ENCODE data around the gene NLK.
"Not testable (repeated sequence)": the region's sequence is repeated elsewhere in the genome, so short reads cannot be mapped to it uniquely, and the experiment has no call there.

Gene NLK

DNA sequence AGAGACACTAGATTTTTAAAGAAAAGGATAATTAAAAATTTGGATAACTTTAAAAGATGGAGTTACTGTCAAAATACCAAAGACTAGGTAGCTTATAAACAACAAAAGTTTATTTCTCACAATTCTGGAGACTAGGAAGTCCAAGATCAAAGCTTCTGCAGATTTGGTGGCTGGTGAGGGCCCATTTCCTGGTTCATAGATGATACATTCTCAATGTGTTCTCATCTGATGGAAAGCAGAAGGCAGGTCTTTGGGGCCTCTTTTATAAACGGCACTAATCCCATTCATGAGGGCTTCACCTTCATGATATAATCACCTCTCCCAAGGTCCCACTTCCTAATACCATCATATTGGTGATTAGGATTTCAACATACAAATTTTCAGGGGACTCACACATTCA lies 33.7 kb downstream of the NLK start:
- no peak for DNase-seq

- not testable (repeated sequence) for DNase-seq
Observed at GRCh38 chr17:28077140-28077539, 34.7 kb downstream of the NLK start.

GRCh38 chr17:28078341-28079229 lies 36.1 kb downstream of the NLK start:
- DNase-seq, result no peak

DNA sequence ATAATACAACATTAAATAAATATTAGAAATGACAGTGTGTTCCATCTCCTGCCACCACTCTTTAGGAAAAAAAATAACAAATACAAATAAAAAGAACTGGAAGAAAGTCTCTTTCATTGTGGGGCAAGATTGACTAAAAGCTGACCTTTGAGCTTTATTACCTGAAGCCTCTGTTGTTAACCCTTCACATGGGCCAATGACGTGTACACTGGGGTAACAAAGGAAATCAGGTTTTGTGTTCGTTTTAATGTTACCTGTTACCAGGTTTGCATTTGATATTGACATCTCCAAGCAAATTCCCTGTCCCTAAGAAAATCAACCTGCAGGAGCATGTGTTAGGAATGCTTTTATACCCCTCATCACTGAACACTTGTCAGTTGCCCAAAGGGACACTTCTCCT lies 39.0 kb downstream of the NLK start:
- DNase-seq, result no peak

DNA sequence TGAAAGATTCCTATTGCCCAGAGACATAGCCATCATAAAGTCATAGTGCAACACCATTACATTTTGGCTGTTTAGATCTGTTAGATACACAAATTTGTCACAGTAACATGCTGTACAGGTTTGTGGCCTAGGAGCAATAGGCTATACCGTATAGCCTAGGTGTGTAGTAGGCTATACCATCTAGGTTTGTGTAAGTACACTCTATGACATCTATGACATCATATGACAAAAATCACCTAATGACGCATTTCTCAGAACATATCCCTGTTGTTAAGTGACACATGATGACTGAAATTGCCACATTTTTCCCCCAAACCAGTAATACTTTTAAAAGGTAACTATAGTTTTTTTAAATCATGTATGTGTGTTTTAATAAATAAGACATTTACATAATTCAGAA lies 43.3 kb downstream of the NLK start:
- DNase-seq, result no peak

DNA sequence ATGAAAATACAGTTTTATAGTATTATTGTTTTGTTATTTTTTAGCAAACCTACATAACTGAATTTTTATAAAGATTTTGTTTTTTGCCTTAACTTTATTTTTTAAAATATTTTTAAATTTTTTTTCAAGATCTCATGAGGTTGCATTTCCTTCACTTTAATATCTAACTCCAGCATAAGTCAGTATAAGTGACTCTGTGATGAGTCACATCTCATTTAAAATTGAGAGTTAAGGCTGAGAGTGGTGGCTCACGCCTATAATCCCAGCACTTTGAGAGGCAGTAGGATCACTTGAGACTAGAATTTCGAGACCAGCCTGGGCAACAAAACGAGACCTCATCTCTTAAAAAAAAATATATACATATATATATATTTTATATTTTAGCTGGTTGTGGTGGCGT lies 44.0 kb downstream of the NLK start:
- no peak for DNase-seq

- no peak for DNase-seq
Observed at GRCh38 chr17:28087743-28088142, 45.3 kb downstream of the NLK start.

GRCh38 chr17:28090551-28090950 lies 48.1 kb downstream of the NLK start:
- DNase-seq, result no peak

- no peak for DNase-seq
Observed at GRCh38 chr17:28092088-28092487, 49.6 kb downstream of the NLK start.

DNA sequence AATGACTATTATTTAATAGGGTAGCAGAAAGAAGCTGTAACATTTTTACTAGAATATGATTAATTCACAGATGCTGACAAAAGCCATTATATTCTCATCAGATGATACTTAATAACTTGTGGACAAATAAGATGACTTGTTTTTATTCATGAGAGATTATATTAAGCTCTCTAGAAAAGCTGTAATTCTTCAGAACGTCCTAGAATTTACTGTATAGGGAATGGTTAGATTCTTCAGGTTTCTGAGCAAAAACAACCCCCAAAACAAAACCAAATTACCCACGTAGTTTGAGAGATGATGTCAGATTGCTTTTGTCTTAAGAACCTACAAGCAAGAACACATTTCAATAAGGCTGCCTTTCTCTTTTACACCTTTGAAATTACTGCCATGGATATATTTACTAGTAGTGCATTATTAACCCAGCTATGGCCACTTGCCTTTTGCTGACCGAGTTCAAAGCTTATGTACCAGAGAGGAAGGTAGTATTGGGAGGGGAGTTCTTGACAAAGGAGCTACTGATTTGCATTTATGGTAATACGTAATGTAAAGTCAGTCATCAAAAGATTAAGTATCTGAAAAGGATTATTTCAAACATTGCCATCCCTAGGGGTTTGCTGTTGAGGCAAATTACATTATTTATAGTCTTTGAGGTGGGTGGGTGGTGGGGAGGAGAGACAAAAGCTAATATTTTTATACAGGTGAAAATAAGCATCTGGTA lies 51.7 kb downstream of the NLK start:
- DNase-seq, result no peak

DNA sequence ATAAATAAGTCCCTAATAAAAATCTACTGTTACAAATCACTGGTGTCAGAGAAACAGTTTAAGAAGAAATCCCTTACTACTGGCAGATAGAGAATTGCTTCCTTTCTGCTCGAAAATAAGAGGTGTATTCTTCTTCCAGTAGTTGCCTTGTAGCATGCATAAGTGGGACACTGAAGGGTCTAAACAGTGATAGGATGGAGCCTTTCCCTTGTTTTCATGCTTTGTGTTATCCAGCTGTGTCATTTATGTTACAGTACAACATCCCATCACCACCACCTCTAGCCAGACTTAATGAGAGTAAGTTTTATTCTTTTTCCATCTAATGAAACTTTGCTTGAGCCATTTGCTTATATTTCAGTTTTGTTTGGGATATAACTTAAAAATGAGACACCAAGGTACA lies 54.3 kb downstream of the NLK start:
- no peak for DNase-seq

DNA sequence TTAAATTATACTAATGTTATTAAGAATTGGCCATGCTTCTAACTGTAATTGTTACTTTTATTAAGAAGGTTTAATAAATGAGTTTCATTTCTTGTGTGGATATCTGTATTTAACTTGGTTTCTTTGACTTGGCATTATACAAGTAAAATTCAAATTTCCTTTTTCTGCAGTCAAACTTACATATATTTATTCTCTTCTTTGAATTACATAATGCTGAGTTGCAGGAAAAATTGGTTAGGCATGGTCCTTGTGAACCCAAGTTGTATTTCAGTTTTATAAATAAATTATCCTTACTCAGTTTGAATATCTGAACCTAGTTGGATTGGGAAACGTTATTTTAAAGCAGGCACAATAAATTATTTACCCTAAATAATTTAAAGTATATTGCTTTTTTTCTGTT lies 54.8 kb downstream of the NLK start:
- DNase-seq, result no peak

GRCh38 chr17:28097901-28098300 lies 55.4 kb downstream of the NLK start:
- DNase-seq, result no peak

DNA sequence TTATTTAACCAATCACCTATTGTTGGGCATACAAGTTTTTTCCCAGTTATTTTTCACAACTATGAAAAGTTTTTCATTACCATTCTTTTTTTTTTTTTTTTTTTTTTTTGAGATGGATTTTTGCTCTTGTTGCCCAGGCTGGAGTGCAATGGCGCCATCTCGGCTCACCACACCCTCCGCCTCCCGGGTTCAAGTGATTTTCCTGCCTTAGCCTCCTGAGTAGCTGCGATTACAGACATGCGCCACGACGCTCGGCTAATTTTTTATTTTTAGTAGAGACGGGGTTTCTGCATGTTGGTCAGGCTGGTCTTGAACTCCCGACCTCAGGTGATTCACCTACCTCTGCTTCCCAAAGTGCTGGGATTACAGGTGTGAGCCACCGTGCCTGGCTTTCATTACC lies 56.1 kb downstream of the NLK start:
- DNase-seq, result not testable (repeated sequence)

DNA sequence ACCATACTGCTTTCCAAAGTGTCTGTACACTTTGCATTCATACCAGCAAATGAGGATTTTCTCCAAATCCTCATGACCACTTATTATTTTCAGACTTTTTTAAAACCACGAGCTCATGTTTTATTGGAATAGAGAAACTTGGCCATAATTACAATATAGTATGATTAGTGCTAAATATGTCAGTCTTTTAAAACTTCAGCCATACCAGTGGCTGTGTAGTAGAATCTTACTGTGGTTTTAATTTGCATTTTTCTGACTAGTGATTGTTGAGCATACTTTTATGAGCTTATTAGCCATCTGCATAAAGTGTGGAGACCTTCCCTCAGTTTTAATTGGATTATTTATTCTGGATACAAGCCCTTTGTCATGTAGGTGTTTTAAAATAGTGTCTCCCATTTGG lies 57.8 kb downstream of the NLK start:
- DNase-seq, result no peak

DNA sequence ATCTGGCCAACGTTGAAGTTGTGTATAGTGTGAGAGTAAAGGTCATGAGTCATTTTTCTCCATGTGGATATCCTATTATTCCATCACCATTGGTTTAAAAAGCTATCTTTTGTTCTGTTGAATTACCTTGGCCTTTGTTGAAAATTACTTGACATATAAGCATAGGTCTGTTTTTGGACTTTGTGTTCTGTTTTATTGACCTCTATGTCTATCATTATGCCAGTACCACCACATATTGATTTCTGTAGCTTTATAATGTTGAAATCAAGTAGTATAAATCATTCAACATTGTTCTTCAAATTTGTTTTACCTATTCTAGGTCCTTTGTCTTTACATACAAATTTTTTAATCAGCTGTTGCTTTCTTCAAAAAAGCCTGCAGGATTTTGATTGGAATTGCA lies 58.5 kb downstream of the NLK start:
- DNase-seq, result no peak

DNA sequence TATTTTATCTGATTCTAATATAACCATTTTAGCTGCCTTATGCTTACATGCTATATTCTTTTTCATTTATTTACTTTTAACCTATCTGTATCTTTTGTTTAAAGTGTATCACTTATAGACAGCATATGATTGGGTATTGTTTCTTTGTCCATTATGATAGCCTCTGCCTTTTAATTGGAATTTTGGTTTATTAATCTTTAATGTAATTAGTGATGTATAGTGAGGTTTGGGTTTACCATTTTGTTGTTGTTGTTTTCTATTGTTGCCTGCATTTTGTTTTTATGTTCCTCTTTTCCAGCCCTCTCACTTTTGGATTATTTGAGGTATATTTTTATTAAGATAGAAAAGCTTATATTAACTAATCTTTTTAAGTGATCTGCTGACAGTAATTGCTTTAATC lies 59.4 kb downstream of the NLK start:
- DNase-seq, result no peak

DNA sequence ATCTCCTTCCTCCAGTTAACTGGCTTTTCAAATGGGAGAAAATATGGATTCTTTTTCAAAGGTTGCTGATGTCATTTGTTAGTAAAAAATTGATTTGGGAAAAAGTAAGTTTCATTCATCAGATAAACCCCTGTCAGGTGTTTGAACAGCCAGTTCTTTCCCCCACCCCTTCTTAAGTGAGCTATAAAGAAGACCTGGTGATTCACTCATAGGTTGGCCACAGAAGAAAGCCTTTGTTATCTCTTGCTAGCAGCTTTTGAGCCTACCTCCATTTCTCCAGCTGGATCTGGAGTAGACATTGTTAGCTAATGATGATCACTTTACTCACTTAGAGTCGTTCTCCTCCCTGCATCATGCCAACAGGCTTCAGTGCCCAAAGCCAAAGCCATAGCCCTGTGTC lies 63.0 kb downstream of the NLK start:
- no peak for DNase-seq

GRCh38 chr17:28110184-28110583 lies 67.7 kb downstream of the NLK start:
- DNase-seq, result no peak

DNA sequence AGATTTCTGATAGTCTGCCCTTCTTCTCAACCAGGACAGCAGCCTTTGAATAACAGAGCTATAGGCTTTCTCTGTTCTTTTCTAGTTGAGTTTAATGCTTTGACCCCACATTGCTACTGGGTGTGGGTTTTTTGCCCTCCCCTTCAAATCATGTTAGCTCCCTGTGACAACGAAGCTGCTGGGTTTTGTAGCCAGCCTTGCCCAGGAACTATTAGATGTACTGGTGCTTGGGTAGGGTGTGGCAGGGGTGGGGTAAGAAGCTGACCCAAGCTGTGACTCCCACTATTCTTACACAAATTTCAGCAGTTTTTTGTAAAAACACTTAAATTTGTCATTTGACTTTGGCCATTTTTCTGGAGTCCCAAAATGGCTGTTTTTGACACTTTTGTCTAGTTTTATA lies 69.7 kb downstream of the NLK start:
- no peak for DNase-seq

DNA sequence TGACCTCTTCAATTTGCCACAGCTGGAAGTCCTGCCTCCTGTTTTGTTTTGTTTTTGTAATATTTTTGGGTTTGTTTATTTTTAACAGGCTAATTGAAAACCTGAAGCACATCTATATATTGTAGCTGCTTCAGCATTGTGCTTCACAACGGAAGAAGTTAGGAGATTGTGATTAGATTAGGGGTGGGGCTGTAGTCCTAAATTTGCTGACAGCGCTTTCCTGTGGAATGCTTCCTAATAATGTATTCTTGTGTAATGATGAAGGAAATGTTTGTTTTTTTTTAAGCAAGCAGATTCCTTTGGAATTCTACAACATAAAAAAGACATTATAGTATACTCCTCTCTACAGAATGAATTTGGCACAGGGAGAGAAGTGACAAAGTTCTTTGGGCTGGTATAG lies 70.1 kb downstream of the NLK start:
- DNase-seq, result no peak

DNA sequence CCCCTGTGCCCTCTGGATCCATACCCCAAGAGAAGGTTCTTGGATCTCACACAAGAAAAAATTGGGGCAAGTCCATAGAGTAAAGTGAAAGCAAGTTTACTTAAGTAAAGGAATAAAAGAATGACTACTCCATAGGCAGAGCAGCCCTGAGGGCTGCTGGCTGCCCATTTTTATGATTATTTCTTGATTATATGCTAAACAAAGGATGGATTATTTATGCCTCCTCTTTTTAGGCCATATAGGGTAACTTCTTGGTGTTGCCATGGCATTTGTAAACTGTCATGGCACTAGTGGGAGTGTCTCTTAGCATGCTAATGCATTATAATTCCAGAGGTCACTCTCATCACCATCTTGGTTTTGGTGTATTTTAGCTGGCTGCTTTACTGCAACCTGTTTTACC lies 70.8 kb downstream of the NLK start:
- no peak for DNase-seq

- no peak for DNase-seq
Observed at GRCh38 chr17:28115046-28115445, 72.6 kb downstream of the NLK start.

DNA sequence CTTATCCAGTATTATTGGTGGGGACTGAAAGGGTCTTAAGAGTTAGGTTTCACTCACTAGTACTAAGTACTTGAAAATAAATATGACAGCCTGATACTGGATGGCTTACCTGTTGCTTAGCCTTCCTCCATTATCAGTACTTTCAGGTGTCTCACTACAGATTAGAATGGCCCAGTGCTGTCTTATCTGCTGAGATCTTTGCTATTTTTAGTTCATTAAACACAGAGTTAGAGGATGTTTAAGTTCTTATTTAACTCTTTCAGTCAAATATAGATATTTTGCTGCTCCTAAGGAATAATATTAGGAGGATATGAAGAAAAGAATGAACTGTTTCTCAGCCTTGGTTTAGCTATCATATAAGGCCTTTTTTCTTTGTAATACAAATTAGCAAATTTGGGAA lies 74.8 kb downstream of the NLK start:
- no peak for DNase-seq

DNA sequence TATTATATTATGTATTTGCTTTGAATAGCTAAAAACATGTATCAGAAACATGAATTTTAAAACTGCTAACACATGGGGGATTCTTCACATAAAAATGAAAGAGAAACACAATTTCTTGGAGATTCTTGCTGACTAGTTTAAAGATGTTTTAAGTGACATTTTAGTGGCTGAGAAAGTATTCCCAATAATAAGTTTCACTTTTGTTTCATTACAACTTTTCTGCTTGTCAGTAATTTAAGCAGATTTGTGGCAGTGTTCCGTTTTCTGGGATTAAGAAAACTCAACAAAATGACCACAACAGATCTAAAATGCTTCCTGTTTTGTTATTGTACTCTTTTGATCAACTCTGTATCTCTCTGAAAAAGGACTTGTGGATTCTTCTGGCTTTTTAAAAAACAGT lies 75.9 kb downstream of the NLK start:
- no peak for DNase-seq

Measured in NCI-H2171 treated with DMSO at 0.1 percent for 48 hours (cell line).